GM12892 (cell line): ENCODE data around the gene DLGAP1.

ENCODE experiments used
- POLR2AphosphoS5 ChIP-seq: IDR thresholded peaks from 2 replicates; pipeline ENCODE4 v1.6.1; 2011; ENCODE audit warnings: low read depth, low read length, control low read depth
- TAF1 ChIP-seq: IDR thresholded peaks from 2 replicates; pipeline ENCODE4 v1.6.1; 2011; ENCODE audit warnings: low read depth, mild to moderate bottlenecking, control low read depth, low read length, borderline replicate concordance

DNA sequence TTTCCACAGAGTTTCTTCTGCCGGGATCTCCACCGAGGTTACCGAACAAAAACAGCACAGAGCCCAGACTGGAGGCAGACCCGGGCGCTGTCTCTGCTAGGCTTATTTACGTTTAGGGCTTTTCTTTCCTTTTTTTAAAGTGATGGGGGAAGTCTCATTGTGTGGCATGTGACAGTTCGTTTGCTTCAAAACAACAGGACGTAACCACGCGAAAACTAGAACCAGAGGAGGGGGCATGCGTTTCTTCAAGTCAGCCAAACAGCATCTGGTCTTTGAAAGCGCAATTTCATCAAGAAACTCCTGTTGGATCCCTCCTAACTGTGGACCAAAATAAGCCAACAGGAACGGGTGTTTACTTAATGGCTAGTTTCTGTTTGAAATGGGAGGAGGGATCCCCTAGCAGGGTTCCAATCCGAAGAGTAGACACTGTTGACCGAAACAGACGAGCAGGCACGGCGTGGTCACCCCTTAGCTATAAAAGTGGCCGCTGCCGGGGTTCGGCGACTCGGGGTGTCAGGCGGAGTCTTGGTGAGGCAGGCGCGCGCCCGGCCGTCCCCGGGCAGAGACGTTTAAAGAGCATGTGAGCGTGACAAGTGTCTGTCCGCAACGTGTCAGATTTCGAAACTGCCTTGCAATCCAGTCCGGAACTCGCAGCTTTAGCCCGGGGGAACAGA is 1006.1 kb downstream of the DLGAP1 start:
- TF ChIP-seq TAF1 (0 out of 2 replicates have a peak, but pooled peaks have one; percentile 23), POLR2AphosphoS5 (no peak)
